WI38 (cell line): ENCODE results near the gene SPTLC2.
A peak's percentile ranks its signal among the peaks of the same experiment; 100 is the strongest.
"Not testable (repeated sequence)": the region's sequence is repeated elsewhere in the genome, so short reads cannot be mapped to it uniquely, and the experiment has no call there.

Experiments used
- H3K4me3 ChIP-seq: 2 replicates; pipeline ENCODE4 v1.5.1; 2011; ENCODE audit warnings: low read depth, mild to moderate bottlenecking, control low read depth, low read length
- CTCF ChIP-seq: IDR thresholded peaks from 2 replicates; pipeline ENCODE4 v1.5.1; 2012; ENCODE audit warnings: low read depth, mild to moderate bottlenecking, control low read depth, low read length

Gene SPTLC2

GRCh38 chr14:77599889-77600288 lies 16.5 kb downstream of the SPTLC2 start:
- no peak for TF ChIP-seq CTCF
- no peak overlapping the region for H3K4me3 ChIP-seq

- 0 out of 2 replicates have a peak overlapping the region, but pooled peaks have one; percentile 5 for H3K4me3 ChIP-seq
Measured at GRCh38 chr14:77598366-77599070, 17.9 kb downstream of the SPTLC2 start.

GRCh38 chr14:77593501-77593961 lies 22.9 kb downstream of the SPTLC2 start:
- no peak for TF ChIP-seq CTCF
- H3K4me3 ChIP-seq, result no peak overlapping the region

More at GRCh38 chr14:77598366-77599070, 17.9 kb downstream of the SPTLC2 start:
- no peak for TF ChIP-seq CTCF

- H3K4me3 ChIP-seq, result no peak overlapping the region
Measured at GRCh38 chr14:77590845-77591485, 25.5 kb downstream of the SPTLC2 start.

GRCh38 chr14:77589099-77589498 lies 27.3 kb downstream of the SPTLC2 start:
- no peak overlapping the region for H3K4me3 ChIP-seq
- TF ChIP-seq CTCF, result no peak

More at GRCh38 chr14:77590845-77591485, 25.5 kb downstream of the SPTLC2 start:
- TF ChIP-seq CTCF, result no peak

GRCh38 chr14:77588411-77589025 lies 27.9 kb downstream of the SPTLC2 start:
- not testable (repeated sequence) for H3K4me3 ChIP-seq

GRCh38 chr14:77585385-77585784 lies 31.1 kb downstream of the SPTLC2 start:
- TF ChIP-seq CTCF, result no peak
- no peak overlapping the region for H3K4me3 ChIP-seq
